HL-60 (cell line): ENCODE data around the gene FSTL5.

Experiments
- GABPA ChIP-seq: IDR thresholded peaks from 2 replicates; pipeline ENCODE4 v1.6.1; 2012; ENCODE audit warnings: low read depth
- POLR2AphosphoS5 ChIP-seq: IDR thresholded peaks from 2 replicates; pipeline ENCODE4 v1.6.1; 2012; ENCODE audit warnings: low read depth
- SPI1 ChIP-seq: IDR thresholded peaks from 2 replicates; pipeline ENCODE4 v1.6.1; 2012; ENCODE audit warnings: low read depth, mild to moderate bottlenecking, borderline replicate concordance
- TF ChIP-seq, protein P1 (sequence below): IDR thresholded peaks from one replicate; pipeline ENCODE4 v1.5.1; 2011; ENCODE audit warnings: low read length, control low read depth, inconsistent platforms; ENCODE audit not compliant: insufficient read depth

- TF ChIP-seq, protein P1, sequence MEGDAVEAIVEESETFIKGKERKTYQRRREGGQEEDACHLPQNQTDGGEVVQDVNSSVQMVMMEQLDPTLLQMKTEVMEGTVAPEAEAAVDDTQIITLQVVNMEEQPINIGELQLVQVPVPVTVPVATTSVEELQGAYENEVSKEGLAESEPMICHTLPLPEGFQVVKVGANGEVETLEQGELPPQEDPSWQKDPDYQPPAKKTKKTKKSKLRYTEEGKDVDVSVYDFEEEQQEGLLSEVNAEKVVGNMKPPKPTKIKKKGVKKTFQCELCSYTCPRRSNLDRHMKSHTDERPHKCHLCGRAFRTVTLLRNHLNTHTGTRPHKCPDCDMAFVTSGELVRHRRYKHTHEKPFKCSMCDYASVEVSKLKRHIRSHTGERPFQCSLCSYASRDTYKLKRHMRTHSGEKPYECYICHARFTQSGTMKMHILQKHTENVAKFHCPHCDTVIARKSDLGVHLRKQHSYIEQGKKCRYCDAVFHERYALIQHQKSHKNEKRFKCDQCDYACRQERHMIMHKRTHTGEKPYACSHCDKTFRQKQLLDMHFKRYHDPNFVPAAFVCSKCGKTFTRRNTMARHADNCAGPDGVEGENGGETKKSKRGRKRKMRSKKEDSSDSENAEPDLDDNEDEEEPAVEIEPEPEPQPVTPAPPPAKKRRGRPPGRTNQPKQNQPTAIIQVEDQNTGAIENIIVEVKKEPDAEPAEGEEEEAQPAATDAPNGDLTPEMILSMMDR, result no peak
- TF ChIP-seq POLR2AphosphoS5 (no peak), SPI1 (no peak), GABPA (no peak)
Observed at GRCh38 chr4:162111078-162111477, 52.7 kb downstream of the FSTL5 start.
